ENCODE data around the gene ISM1.

ISM1 gene

DNA sequence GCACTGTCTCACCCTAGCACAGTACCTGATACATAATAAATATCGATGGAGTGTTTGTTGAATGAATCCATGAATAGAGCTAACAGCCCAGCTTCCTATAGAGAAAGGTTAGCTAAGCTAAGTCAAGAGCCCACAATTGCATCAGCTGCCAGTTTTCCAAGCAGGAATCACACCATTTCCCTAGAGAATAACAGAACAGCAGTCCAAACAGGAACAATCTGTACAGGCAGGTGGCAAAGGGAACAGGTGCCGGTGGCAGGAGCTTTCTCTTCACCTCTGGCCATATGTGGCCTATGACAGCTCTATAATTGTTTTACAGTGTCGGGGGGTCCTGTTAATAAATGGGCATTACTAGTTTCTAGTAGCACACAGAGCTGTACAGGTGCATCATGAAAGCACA is 38.8 kb downstream of the ISM1 start:
- DNase-seq, result no peak

DNA sequence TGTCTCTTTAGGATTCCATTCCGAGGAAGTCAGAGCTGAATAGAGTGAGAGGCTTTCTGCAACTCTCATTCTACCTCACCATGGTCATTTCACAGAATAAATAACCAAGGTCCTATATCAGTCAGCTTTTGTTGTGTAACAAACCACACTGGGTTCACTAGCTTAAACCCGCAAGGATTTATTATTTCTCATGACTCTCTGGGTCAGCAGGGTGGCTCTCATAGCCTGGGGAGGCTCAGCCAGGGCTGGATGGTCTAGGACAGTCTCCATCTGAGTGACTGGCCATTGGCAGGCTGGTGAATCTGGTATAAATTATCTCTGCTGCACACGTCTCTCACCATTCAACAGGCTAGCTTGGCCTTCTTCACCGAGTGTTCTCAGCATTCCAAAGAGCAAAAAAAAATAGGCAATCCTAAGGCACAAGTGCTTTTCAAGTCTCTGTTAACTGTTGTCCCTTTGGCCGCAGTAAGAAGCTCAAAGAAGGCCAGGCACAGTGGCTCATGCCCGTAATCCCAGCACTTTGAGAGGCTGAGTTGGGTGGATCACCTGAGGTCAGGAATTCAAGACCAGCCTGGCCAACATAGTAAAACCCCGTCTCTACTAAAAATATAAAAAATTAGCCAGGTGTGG is 39.7 kb downstream of the ISM1 start:
- DNase-seq, result no peak

GRCh38 chr20:13261460-13262301 is 40.6 kb downstream of the ISM1 start:
- DNase-seq, result peak; percentile 38

GRCh38 chr20:13262302-13262650 is 41.2 kb downstream of the ISM1 start:
- no peak for DNase-seq

DNA sequence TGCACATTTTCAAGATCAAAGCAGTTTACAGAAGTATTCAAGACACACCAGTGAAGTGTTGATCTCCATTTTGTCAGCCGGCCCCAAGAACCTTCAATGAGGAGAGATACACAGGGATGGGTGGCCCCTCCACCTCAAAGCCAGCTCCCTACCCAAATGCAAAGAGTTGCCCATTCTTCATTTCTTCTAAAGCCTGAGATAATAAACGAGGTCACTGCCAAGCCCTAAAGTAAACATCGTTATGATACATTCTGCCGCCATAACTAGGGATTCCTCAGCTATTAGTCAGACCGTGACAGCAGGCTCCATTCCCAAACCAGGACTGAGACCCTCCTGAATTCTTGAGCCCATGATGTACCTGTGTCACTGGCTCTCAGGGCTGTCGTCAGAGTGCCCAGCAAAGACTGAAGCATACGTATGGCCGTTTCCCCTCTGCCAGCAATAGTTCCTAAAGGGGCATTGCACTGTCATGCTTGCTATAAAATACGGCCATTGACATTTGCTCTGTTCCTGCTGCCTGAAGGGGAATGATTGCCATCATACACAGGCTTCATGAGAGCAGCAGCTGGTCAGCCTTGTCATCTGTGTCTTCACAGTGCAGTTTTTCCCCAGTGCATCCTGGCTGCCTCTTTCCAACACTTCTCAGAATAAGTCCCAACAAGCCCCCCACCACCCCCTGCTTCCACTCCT is 41.7 kb downstream of the ISM1 start:
- no peak for DNase-seq

GRCh38 chr20:13263451-13263850 is 42.4 kb downstream of the ISM1 start:
- no peak for DNase-seq

DNA sequence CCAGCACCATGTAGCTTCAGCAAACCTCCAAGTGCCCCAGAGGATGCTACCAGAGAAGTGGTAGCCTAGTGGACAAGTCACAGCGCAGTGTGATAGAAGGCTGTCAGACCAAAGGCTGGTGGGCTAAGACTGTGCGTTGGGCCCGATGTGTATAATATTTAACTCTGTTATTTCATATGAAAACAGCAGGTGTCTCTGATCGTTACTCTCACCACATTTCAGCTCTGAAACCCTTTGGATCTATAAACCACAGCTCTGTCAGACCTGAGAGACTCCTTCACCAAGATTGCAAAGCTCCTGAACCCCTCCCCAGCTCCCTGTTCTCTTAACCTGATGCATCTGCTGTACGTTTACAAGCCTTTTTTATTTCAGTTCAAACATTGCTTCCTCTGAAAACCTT is 43.8 kb downstream of the ISM1 start:
- DNase-seq, result no peak

DNA sequence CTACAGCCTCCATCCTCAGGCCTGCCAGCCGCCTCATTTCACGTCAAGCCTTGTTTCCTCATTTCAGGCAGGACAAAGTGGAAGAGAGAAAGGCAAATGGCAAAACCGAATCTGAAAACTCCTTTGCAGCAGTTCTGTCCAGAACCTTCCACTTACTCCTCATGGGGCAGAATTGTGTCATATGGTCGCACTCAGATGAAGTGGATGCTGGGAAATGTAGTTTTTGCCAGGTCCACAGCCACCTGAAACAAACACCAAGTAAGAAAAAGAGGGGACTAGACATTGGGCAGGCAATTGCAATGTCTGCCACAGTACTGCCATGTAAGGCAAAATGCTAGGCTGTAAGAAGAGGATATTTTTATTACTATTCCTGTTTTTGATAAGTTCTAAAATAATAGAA is 44.9 kb downstream of the ISM1 start:
- no peak for DNase-seq

- no peak for DNase-seq
These were observed 46.2 kb downstream of the ISM1 start for GRCh38 chr20:13267231-13267630.

GRCh38 chr20:13268953-13269352 is 47.9 kb downstream of the ISM1 start:
- DNase-seq, result no peak

GRCh38 chr20:13270211-13270610 is 49.1 kb downstream of the ISM1 start:
- no peak for DNase-seq

- DNase-seq, result no peak
These were observed 50.0 kb downstream of the ISM1 start for GRCh38 chr20:13271098-13271497.

DNA sequence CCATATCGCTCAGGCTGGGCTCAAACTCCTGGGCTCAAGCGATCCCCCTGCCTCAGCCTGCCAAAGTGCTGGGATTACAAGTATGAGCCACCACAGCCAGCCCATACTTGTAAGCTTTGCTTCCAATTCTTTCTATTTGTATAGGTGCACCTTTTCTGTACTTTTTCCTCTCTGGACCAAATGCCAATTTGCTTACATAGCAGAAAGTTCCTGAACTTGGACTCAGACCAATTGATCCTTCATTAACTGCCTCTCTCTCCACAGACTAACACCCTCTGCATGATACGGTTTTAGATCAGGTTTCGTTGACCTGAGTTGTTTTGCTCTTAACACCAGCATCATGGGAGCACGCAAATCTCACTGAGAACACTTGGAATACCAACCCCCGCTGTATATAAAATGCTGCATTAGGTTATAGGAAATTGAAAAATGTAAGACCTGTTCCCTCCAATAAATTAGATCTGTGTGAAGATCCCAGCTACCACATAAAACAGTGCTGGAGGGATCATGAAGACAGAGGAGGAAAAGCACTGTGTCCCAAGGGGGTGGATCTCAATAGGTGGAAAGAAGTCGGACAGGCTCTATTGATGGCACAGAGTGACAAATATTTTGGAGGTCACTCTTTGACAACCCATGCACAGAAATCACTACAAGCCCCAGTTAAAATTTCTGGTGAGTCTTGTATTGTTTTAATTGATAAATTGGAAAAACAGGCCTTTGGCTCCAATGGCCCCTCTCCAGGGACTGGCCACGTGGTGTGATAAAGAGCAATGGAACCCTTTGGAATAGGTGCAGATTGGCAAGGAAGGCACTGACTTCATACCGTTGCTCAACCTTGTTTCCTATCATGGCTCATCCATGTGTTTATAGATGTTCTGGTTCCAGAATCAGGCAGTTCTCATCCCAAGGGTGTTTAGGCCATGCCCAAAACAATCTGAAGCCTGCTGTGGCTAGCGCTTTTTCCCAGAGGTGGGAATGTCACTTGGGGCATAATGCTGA is 51.2 kb downstream of the ISM1 start:
- DNase-seq, result no peak

- no peak for DNase-seq
These were observed 53.3 kb downstream of the ISM1 start for GRCh38 chr20:13274275-13274861.

- DNase-seq, result no peak
These were observed 56.0 kb downstream of the ISM1 start for GRCh38 chr20:13276945-13277541.

- DNase-seq, result no peak
These were observed 56.7 kb downstream of the ISM1 start for GRCh38 chr20:13277663-13278295.

- DNase-seq, result no peak
These were observed 57.9 kb downstream of the ISM1 start for GRCh38 chr20:13278812-13279570.

GRCh38 chr20:13280609-13281324 is 59.7 kb downstream of the ISM1 start:
- DNase-seq, result no peak

GRCh38 chr20:13283869-13284829 is 63.1 kb downstream of the ISM1 start:
- no peak for DNase-seq

Data from activated CD4-positive, alpha-beta T cell treated with anti-CD3 and anti-CD28 coated beads, Interleukin-2, amount 50 U/mL, for 16 hours (primary cell).